Epithelial cell of alveolus of lung (primary cell): ENCODE data around the gene NDUFB5. TPM values are rescaled to one million over a fixed set of nuclear protein-coding genes. Genes with fewer than 3 reads are reported as not detected.

Experiments used
- total RNA-seq: library from RNA; depleted of rRNA; stranded (reverse); fragments of >200 nt; gene quantifications from 2 replicates; pipeline ENCODE4 v1.2.1, GENCODE V29; 2015

The NDUFB5 gene
- 95.8 and 107 TPM in 2 replicates for total RNA-seq

GRCh38 chr3:179604321-179605078, at the start of gene NDUFB5, which contains the start of gene MRPL47:
TSS of gene NDUFB5 (plus strand) at chr3:179604794. CDS start at chr3:179604816, 22 bp downstream.
TSS of gene MRPL47 (minus strand) at chr3:179604638. CDS start at chr3:179604624, 14 bp downstream.

GRCh38 chr3:179562591-179563270, 41.9 kb upstream of the NDUFB5 start, which contains the start of gene ACTL6A:
TSS of gene ACTL6A (plus strand) at chr3:179562926. CDS start at chr3:179563093, 167 bp downstream.

GRCh38 chr3:179652447-179653095, 48.0 kb downstream of the NDUFB5 start, which contains the start of gene USP13:
TSS of gene USP13 (plus strand) at chr3:179653040. CDS start at chr3:179653226, 186 bp downstream.

Other genes with a start within 250 kb of the NDUFB5 start
- gene GNB4, start 153.3 kb upstream of the NDUFB5 start, total RNA-seq: 47.5 and 50.4 TPM in 2 replicates
- gene ACTL6A, start 41.9 kb upstream of the NDUFB5 start, total RNA-seq: 60.9 and 64.4 TPM in 2 replicates
- gene MRPL47, start 156 bp upstream of the NDUFB5 start, total RNA-seq: 30.2 and 38.8 TPM in 2 replicates
- 9.2 and 10.1 TPM in 2 replicates for gene USP13, start 48.2 kb downstream of the NDUFB5 start, total RNA-seq